Measurements from ENCODE around the gene GRIP2. TPM values are rescaled to one million over a fixed set of nuclear protein-coding genes. Genes with fewer than 3 reads are reported as not detected.

The GRIP2 gene
- total RNA-seq, 1 experiment from 2014 or later, result 0.43 TPM

- DNase-seq (ENCODE audit: low spot score), result no peak
- no TSS peak for BruUV-seq (replicated peaks)
- POLR2A ChIA-PET (ENCODE audit: low non-redundant PET), result no interaction called here
- Histone ChIP-seq H3K27ac (ENCODE audit: low read depth, low read length, poor library complexity, severe bottlenecking) (no peak overlapping the region), H3K27me3 (replicated peaks; ENCODE audit: insufficient read depth, low read depth, low read length, poor library complexity) (no peaks in the 10 kb centered on the region), H3K36me3 (ENCODE audit: insufficient read depth, low read length, poor library complexity, severe bottlenecking) (no peaks in the 10 kb centered on the region), H3K4me3 (ENCODE audit: low read depth, low read length, poor library complexity, severe bottlenecking) (no peak overlapping the region), H3K4me1 (ENCODE audit: insufficient read depth, low read length, poor library complexity, severe bottlenecking) (no peaks in the 10 kb centered on the region), H3K9me3 (ENCODE audit: low read depth, low read length, poor library complexity, severe bottlenecking) (no peaks in the 10 kb centered on the region)
- TF ChIP-seq EZH2 (IDR thresholded peaks at IDR 0.05; ENCODE audit: borderline replicate concordance, low read depth, low read length, poor library complexity, severe bottlenecking) (no peak), CTCF (conservative IDR thresholded peaks at IDR 0.05; ENCODE audit: low read depth, low read length) (no peak)
- CTCF ChIA-PET, result no interaction called here
- intact Hi-C loops (cut with micrococcal nuclease; ENCODE audit: unreplicated experiment), result no loop called here
Measured at GRCh38 chr3:14519406-14519805, 20.7 kb downstream of the GRIP2 start.

GRCh38 chr3:14518893-14519292 is 21.2 kb downstream of the GRIP2 start:
- Histone ChIP-seq H3K9me3 (ENCODE audit: low read depth, low read length, poor library complexity, severe bottlenecking) (no peaks in the 10 kb centered on the region), H3K27ac (ENCODE audit: low read depth, low read length, poor library complexity, severe bottlenecking) (no peak overlapping the region), H3K4me3 (ENCODE audit: low read depth, low read length, poor library complexity, severe bottlenecking) (no peak overlapping the region), H3K27me3 (replicated peaks; ENCODE audit: insufficient read depth, low read depth, low read length, poor library complexity) (no peaks in the 10 kb centered on the region), H3K36me3 (ENCODE audit: insufficient read depth, low read length, poor library complexity, severe bottlenecking) (no peaks in the 10 kb centered on the region), H3K4me1 (ENCODE audit: insufficient read depth, low read length, poor library complexity, severe bottlenecking) (no peaks in the 10 kb centered on the region)
- intact Hi-C loops (cut with micrococcal nuclease; ENCODE audit: unreplicated experiment), result no loop called here
- TF ChIP-seq CTCF (conservative IDR thresholded peaks at IDR 0.05; ENCODE audit: low read depth, low read length), result no peak
- no peak for TF ChIP-seq EZH2 (IDR thresholded peaks at IDR 0.05; ENCODE audit: borderline replicate concordance, low read depth, low read length, poor library complexity, severe bottlenecking)
- CTCF ChIA-PET, result no interaction called here
- POLR2A ChIA-PET (ENCODE audit: low non-redundant PET), result no interaction called here
- BruUV-seq (replicated peaks), result no TSS peak
- no peak for DNase-seq (ENCODE audit: low spot score)

- H3K27me3 ChIP-seq (replicated peaks; ENCODE audit: insufficient read depth, low read depth, low read length, poor library complexity), result no peaks in the 10 kb centered on the region
- DNase-seq (ENCODE audit: low spot score), result no peak
- H3K36me3 ChIP-seq (ENCODE audit: insufficient read depth, low read length, poor library complexity, severe bottlenecking), result no peaks in the 10 kb centered on the region
- H3K4me3 ChIP-seq (ENCODE audit: low read depth, low read length, poor library complexity, severe bottlenecking), result no peak overlapping the region
- ChIA-PET CTCF (no interaction called here), POLR2A (ENCODE audit: low non-redundant PET) (no interaction called here)
- no peaks in the 10 kb centered on the region for H3K9me3 ChIP-seq (ENCODE audit: low read depth, low read length, poor library complexity, severe bottlenecking)
- BruUV-seq (replicated peaks), result no TSS peak
- intact Hi-C loops (cut with micrococcal nuclease; ENCODE audit: unreplicated experiment), result no loop called here
- H3K4me1 ChIP-seq (ENCODE audit: insufficient read depth, low read length, poor library complexity, severe bottlenecking), result no peaks in the 10 kb centered on the region
- H3K27ac ChIP-seq (ENCODE audit: low read depth, low read length, poor library complexity, severe bottlenecking), result no peak overlapping the region
- TF ChIP-seq CTCF (conservative IDR thresholded peaks at IDR 0.05; ENCODE audit: low read depth, low read length), result no peak
- no peak for TF ChIP-seq EZH2 (IDR thresholded peaks at IDR 0.05; ENCODE audit: borderline replicate concordance, low read depth, low read length, poor library complexity, severe bottlenecking)
Measured at GRCh38 chr3:14518432-14518802, 21.7 kb downstream of the GRIP2 start.
